SK-N-SH treated with all-trans-retinoic acid at 6 μM for 48 hours (cell line): ENCODE results near the gene DEFB131B.
"Not testable (repeated sequence)": the region's sequence is repeated elsewhere in the genome, so short reads cannot be mapped to it uniquely, and the experiment has no call there.

Experiments used
- PATZ1 ChIP-seq: fragments of 250-450 bp; sonication (Bioruptor Pico); IDR thresholded peaks from 2 replicates; pipeline ENCODE4 v1.8.0; 2020; ENCODE audit warnings: mild to moderate bottlenecking, moderate library complexity, borderline replicate concordance
- ZFP30 ChIP-seq: fragments of 450-650 bp; formaldehyde crosslinking; IDR thresholded peaks from 2 replicates; pipeline ENCODE4 v1.5.0; 2022; ENCODE audit warnings: mild to moderate bottlenecking, moderate library complexity

GRCh38 chr11:71842720-71843119 is 35.5 kb upstream of the DEFB131B start:
- TF ChIP-seq ZFP30, PATZ1 (CRISPR knock-in tag): not testable (repeated sequence)
